SK-N-MC (cell line): ENCODE results near the gene CLCF1.

Experiments
- DNase-seq: peaks from one replicate; pipeline ENCODE4 v3.0.0-alpha.2; 2011; ENCODE audit warnings: low read depth, low spot score
- H3K27ac ChIP-seq: fragments of 200-600 bp; sonication (generic); 2 replicates; pipeline ENCODE4 v1.5.1; 2016; ENCODE audit warnings: mixed run types
- H3K36me3 ChIP-seq: fragments of 200-600 bp; sonication (generic); 2 replicates; pipeline ENCODE4 v1.6.1; 2017; ENCODE audit warnings: antibody characterized with exemption, low read length, mixed read lengths; ENCODE audit not compliant: insufficient read depth
- H3K4me3 ChIP-seq: fragments of 200-600 bp; sonication (generic); 2 replicates; pipeline ENCODE4 v1.5.1; 2016
- H3K9ac ChIP-seq: fragments of 200-600 bp; sonication (generic); 2 replicates; pipeline ENCODE4 v1.8.0; 2017; ENCODE audit warnings: mixed run types, mixed read lengths; ENCODE audit not compliant: insufficient read length
- H3K9me3 ChIP-seq: fragments of 200-600 bp; sonication (generic); 2 replicates; pipeline ENCODE4 v1.6.1; 2017; ENCODE audit warnings: low read depth, mild to moderate bottlenecking, antibody characterized with exemption, low read length, moderate library complexity, mixed read lengths
- EZH2 ChIP-seq: fragments of 200-600 bp; sonication (generic); IDR thresholded peaks from one replicate; pipeline ENCODE4 v1.6.1; 2017; ENCODE audit warnings: antibody characterized with exemption
- FOXP2 ChIP-seq: optimal IDR thresholded peaks from 2 replicates; pipeline ENCODE3; 2011; ENCODE audit warnings: mild to moderate bottlenecking, moderate library complexity; ENCODE audit not compliant: insufficient read depth; ENCODE audit errors: extremely low read length, control extremely low read depth
- POLR2AphosphoS5 ChIP-seq: IDR thresholded peaks from 2 replicates; pipeline ENCODE4 v1.6.1; 2012; ENCODE audit warnings: mild to moderate bottlenecking, low read depth, low read length, borderline replicate concordance

The CLCF1 gene

DNA sequence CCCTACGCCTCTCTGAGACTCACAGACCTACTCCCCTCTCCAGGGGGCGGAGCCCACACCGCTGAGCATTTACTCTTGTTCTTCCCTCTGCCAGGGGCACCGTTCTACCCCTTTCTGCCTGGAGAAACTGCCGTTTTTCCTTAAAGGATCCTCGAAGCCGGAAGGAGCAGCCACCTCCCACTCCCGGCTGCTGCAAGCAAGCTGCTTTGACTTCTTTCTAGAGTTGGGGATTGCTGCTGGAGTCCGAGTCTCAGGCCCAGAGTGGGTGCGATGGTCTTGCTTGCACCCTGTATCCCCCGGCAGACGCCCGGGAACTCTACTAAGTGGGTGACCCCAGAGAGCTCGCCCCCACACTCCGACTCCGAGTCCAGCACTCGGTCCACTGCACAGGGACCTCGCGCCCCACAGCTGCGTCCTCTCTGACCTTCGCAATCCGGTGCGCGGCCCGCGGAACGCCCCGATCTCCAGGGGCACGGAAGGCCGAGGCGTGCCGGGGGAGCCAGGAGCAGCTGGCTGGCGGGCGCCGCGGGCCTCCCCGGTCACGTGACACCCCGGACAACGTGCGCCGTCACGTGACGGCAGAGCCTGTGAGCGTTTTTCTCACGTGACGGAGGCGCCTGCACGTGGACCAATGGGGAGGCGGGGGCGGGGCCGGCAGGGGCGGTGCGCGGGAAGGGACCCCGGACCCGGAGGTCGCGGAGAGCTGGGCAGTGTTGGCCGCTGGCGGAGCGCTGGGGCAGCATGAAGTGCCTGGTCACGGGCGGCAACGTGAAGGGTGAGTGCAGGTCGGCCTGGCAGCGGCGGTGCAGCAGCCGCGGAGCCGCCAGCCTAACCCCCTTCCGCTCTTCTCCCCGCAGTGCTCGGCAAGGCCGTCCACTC is 18.1 kb upstream of the CLCF1 start, which contains the start of gene RAD9A:
Gene RAD9A, plus strand, starts transcription at position 683 of the 879 bp plus-strand sequence. Its CDS starts 59 bp downstream, at position 742.
- H3K27ac ChIP-seq = peak within 1 kb of the TSS; percentile 91
- TF ChIP-seq POLR2AphosphoS5 = peak; percentile 92
- no peak for TF ChIP-seq FOXP2
- TF ChIP-seq EZH2 = no peak
- peaks cover 20% of the 10 kb centered on the region; the same call in 1 of the 2 replicates for H3K36me3 ChIP-seq
- H3K4me3 ChIP-seq = peak within 1 kb of the TSS; percentile 99
- peak; percentile 32 for DNase-seq
- peak within 1 kb of the TSS; percentile 99 for H3K9ac ChIP-seq
- no peaks in the 10 kb centered on the region for H3K9me3 ChIP-seq

DNA sequence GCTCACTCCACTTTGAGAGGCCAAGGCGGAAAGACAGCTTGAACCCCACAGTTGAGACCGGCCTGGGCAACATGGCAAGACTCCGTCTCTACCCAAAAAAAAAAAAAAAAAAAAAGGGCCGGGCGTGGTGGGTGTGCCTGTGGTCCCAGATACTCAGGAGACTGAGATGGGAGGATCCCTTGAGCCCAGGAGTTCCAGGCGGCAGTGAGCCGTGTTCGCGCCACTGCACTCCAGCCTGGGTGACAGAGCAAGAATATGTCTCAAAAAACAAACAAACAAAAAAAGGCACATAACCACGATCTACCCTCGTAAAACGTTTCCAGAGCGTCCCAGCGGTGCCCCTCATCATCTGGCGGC is 17.5 kb upstream of the CLCF1 start:
- H3K4me3 ChIP-seq = peak overlapping the region; percentile 99
- H3K9ac ChIP-seq = peak overlapping the region; percentile 99
- no peaks in the 10 kb centered on the region for H3K9me3 ChIP-seq
- no peak for DNase-seq
- H3K36me3 ChIP-seq = peaks cover 15% of the 10 kb centered on the region; the same call in 1 of the 2 replicates
- H3K27ac ChIP-seq = peak overlapping the region; percentile 91
- TF ChIP-seq EZH2 (no peak), FOXP2 (no peak), POLR2AphosphoS5 (no peak)

DNA sequence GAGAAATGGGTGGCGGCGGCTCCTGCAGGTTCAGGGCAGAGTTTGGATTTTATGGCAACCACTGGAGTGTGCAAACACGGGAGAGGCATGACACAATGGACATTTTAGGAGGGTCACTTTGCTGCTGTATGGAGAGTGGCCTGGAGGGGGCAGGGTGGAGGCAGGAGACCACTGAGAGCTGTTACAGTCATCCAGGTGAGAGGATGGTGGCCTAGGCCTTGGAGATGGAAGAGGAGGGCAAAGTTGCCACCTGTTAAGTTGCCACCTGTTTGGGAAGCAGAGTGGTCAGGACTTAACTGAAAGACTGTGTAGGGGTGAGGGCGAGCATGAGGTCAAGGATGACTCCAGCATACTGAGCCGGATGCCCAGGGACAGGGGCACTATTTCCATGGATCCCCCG is 16.1 kb upstream of the CLCF1 start:
- peaks cover 10% of the 10 kb centered on the region; the same call in 1 of the 2 replicates for H3K36me3 ChIP-seq
- DNase-seq = no peak
- TF ChIP-seq FOXP2 (no peak), EZH2 (no peak), POLR2AphosphoS5 (no peak)
- no peak overlapping the region for H3K27ac ChIP-seq
- no peak overlapping the region for H3K9ac ChIP-seq
- no peak overlapping the region for H3K4me3 ChIP-seq
- no peaks in the 10 kb centered on the region for H3K9me3 ChIP-seq

DNA sequence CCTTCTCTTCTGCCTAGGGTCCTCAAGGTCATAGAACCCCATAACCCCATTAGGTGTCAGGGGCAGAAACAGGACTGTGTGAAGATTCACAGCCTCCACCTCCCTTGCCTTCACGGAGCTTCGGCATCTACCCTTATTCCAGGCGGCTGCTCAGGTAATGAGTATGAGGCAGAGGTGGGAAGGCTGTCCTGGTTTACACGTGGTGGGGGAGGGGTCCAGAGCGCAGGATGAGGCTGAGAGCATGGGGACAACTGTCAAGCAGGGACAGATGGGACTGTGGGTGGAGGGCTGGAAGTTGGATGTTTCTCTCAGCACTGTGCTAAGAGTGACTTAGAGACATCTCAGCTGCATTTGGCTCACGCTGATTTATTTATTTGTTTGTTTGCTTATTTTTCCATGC is 14.1 kb upstream of the CLCF1 start:
- Histone ChIP-seq H3K27ac (no peak overlapping the region), H3K4me3 (no peak overlapping the region), H3K36me3 (no peaks in the 10 kb centered on the region), H3K9ac (no peak overlapping the region), H3K9me3 (no peaks in the 10 kb centered on the region)
- TF ChIP-seq FOXP2 (no peak), POLR2AphosphoS5 (no peak)
- DNase-seq = no peak

DNA sequence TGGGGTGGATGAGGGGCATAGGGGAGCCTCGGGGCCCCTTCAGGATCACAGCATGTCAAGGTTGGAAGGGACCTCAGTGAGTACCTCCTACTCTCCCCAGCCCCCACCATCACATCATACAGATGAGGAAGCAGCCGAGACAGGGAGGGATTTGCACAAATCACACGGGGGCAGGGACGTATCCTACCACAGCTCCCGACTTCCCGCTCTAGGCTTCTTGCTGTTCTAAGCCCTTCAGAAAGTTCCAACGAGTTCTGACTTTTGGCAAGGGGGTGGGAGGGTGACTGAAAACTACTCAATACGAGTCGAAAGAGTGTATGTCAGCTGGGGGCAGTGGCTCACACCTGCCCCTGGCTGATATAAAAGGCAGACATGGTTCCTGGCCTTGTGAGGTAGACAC is 13.7 kb upstream of the CLCF1 start:
- Histone ChIP-seq H3K9ac (no peak overlapping the region), H3K36me3 (no peaks in the 10 kb centered on the region), H3K4me3 (no peak overlapping the region), H3K9me3 (no peaks in the 10 kb centered on the region), H3K27ac (no peak overlapping the region)
- no peak for TF ChIP-seq EZH2
- no peak for TF ChIP-seq POLR2AphosphoS5
- TF ChIP-seq FOXP2 = no peak
- no peak for DNase-seq

DNA sequence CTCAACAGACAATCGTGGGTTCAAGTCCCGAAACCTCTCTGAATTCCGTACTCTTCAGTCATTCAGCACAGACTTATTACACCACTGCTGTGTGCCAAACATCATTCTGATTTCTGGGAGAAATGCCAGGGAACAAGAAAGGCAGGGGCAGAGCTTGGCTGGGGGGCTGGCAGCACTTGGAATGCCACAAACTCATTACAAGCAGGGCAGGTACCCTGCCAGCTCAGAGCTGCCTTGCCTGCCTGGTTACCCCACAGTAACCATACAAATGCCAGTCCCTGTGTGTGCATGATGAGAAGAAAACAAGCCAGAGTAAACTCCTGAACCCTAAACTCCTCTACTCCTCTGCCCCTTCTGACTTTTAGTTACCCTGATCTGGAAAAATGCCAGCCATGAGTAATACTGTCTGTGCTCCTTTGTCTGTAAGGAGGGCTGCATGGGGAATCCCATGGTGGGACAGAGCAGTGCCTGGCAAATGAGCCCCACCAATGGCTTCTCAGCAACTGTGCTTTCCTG is 11.5 kb upstream of the CLCF1 start:
- Histone ChIP-seq H3K9ac (no peak overlapping the region), H3K9me3 (no peaks in the 10 kb centered on the region), H3K27ac (no peak overlapping the region), H3K36me3 (no peaks in the 10 kb centered on the region), H3K4me3 (no peak overlapping the region)
- DNase-seq = no peak
- TF ChIP-seq POLR2AphosphoS5 (no peak), EZH2 (no peak), FOXP2 (no peak)

DNA sequence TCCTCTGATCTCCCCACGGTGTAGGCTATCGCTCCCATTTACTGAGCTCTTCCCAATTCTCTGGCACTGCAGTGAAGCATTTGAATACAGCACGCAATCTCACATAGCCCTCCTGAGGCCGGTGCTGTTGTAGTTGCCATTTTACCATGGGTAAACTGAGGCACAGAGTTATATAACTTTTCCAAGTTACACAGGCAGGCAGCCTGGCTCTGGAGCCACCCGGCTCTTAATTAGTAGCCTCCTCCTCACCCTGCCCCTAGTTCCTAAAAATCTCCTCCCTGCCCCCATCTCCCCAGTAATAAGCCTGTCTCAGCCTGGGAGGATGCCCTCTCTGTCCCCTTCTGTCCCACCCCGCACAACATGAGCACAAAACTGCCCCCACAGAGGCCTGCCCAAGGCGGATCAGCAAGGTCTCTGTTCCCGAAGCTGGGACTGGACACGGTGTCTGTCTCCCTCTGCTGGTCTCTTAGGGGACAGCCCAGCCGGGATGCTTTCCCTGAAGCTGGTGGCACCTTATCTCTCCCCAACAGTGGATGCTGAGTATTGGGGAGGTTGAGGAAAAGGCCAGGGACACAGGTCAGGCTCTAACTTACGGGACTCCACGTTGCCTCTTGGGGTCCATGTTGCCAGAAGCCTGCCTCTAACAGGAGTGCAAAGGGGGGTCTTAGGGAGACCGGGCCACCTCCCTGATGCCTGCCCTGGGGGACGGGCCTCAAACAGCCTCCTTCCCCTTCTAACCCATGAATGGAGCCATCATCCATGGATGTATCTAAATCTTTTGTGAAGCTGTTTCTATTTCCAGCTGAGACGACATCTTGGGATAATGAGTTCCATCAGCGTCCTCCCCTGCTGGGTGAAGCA is 9.1 kb upstream of the CLCF1 start:
- no peak overlapping the region for H3K9ac ChIP-seq
- no peak for DNase-seq
- no peak for TF ChIP-seq POLR2AphosphoS5
- no peak for TF ChIP-seq EZH2
- TF ChIP-seq FOXP2 = no peak
- no peaks in the 10 kb centered on the region for H3K9me3 ChIP-seq
- H3K36me3 ChIP-seq = no peaks in the 10 kb centered on the region
- H3K4me3 ChIP-seq = no peak overlapping the region
- H3K27ac ChIP-seq = no peak overlapping the region

DNA sequence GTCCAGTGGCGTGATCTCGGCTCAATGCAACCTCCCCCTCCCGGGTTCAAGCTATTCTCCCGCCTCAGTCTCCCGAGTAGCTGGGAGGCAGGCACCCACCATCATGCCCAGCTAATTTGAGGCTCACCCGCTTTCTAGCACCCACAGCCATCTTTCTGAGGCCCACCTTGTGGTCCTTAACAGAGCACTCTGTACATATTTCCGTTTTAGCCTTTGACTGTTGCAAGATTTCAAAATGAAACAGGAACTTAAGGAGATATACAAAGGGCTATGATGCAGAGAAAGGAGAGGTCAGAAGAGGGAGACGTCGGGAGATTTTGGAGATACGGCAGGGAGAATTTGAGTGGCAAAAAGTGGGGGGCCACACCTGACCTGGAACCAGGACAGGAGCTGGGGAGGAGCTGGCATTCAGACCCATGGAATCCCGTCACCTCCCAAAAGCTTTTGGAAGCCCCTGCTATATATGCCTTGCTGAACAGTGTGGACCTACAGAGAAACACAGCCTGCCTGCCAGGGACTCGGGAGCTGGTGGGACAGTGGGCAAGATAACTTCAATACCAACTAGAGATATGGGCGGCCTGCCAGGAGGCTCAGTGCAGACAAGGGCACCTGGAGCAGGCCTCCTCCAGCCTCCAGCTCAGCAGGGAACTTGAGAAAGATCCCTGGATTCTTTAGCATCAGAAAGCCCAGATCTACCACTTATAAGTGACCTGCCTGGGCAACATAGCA is 8.0 kb upstream of the CLCF1 start:
- no peak overlapping the region for H3K9ac ChIP-seq

More for the DNA sequence above, 8.0 kb upstream of the CLCF1 start:
- Histone ChIP-seq H3K36me3 (no peaks in the 10 kb centered on the region), H3K9me3 (no peaks in the 10 kb centered on the region), H3K27ac (no peak overlapping the region), H3K4me3 (no peak overlapping the region)
- no peak for DNase-seq
- TF ChIP-seq FOXP2 = no peak
- TF ChIP-seq POLR2AphosphoS5 = no peak
- no peak for TF ChIP-seq EZH2
